HG03342 (cell line): Measurements from ENCODE around the gene KRCC1.

ENCODE experiments used
- ATAC-seq: cut with Tn5 transposase; IDR thresholded peaks from one replicate; pipeline ENCODE4 v1.9.1; 2021; ENCODE audit warnings: mild to moderate bottlenecking, moderate library complexity; ENCODE audit not compliant: unreplicated experiment

Gene KRCC1

GRCh38 chr2:88078643-88079172, 23.1 kb upstream of the KRCC1 start:
- ATAC-seq = no peak

- ATAC-seq = no peak
These were observed 21.5 kb upstream of the KRCC1 start for GRCh38 chr2:88077080-88077479.

- no peak for ATAC-seq
These were observed 19.3 kb upstream of the KRCC1 start for GRCh38 chr2:88074854-88075292.

- ATAC-seq = no peak
These were observed 18.6 kb upstream of the KRCC1 start for GRCh38 chr2:88074150-88074549.

- no peak for ATAC-seq
These were observed 15.8 kb upstream of the KRCC1 start for GRCh38 chr2:88071365-88071764.

- ATAC-seq = no peak
These were observed 14.5 kb upstream of the KRCC1 start for GRCh38 chr2:88070055-88070454.

- no peak for ATAC-seq
These were observed 13.5 kb upstream of the KRCC1 start for GRCh38 chr2:88069117-88069516.

- ATAC-seq = no peak
These were observed 12.5 kb upstream of the KRCC1 start for GRCh38 chr2:88068044-88068443.

- ATAC-seq = no peak
These were observed 12.0 kb upstream of the KRCC1 start, which contains the start of gene SMYD1 for GRCh38 chr2:88067598-88067997. Gene SMYD1, plus strand, starts transcription at chr2:88067825. Its CDS starts 40 bp downstream, at chr2:88067865.

GRCh38 chr2:88067189-88067588, 11.6 kb upstream of the KRCC1 start:
- no peak for ATAC-seq

GRCh38 chr2:88066543-88066942, 11.0 kb upstream of the KRCC1 start:
- ATAC-seq = no peak

- no peak for ATAC-seq
These were observed 5.7 kb upstream of the KRCC1 start for GRCh38 chr2:88061295-88061694.

GRCh38 chr2:88060907-88061275, 5.3 kb upstream of the KRCC1 start:
- no peak for ATAC-seq

GRCh38 chr2:88059979-88060906, 4.7 kb upstream of the KRCC1 start:
- peak; percentile 38 for ATAC-seq

- ATAC-seq = no peak
These were observed 2.6 kb upstream of the KRCC1 start for GRCh38 chr2:88058191-88058590.

GRCh38 chr2:88057437-88057844, 1.9 kb upstream of the KRCC1 start:
- ATAC-seq = no peak

- ATAC-seq = no peak
These were observed 707 bp downstream of the KRCC1 start for GRCh38 chr2:88054782-88055370.

GRCh38 chr2:88053934-88054781, 1.4 kb downstream of the KRCC1 start:
- no peak for ATAC-seq

GRCh38 chr2:88053296-88053695, 2.3 kb downstream of the KRCC1 start:
- ATAC-seq = no peak

GRCh38 chr2:88051792-88052191, 3.8 kb downstream of the KRCC1 start:
- ATAC-seq = no peak

- peak; percentile 44 for ATAC-seq
These were observed 6.0 kb downstream of the KRCC1 start for GRCh38 chr2:88049622-88050021.
